Aorta (tissue), 5 donors: ENCODE results near the gene MN1. TPM values are rescaled to one million over a fixed set of nuclear protein-coding genes. Genes with fewer than 3 reads are reported as not detected.

Source experiments
- ATAC-seq: fragments of 200-7000 bp; cut with Tn5 transposase; one replicate; pipeline ENCODE4 v1.9.1; 2022; ENCODE audit warnings: moderate library complexity; ENCODE audit not compliant: low FRiP score
- DNase-seq, 2 donors: peaks; one replicate each; pipeline ENCODE4 v3.0.0-alpha.2; 2020
- H3K27ac ChIP-seq, 2 donors: one replicate each; pipeline ENCODE4 v1.5.1; 2013; ENCODE audit warnings: low read length in 2 of 2, mild to moderate bottlenecking in 2 of 2, moderate library complexity in 2 of 2, control low read depth in 1 of 2, inconsistent platforms in 1 of 2, low read depth in 1 of 2
- H3K27me3 ChIP-seq, 2 donors: one replicate each; pipeline ENCODE4 v1.6.1; 2013; ENCODE audit warnings: control low read depth in 1 of 2, low read length in 1 of 2, mild to moderate bottlenecking in 1 of 2, moderate library complexity in 1 of 2; ENCODE audit not compliant: insufficient read depth in 2 of 2, control insufficient read depth in 1 of 2
- H3K36me3 ChIP-seq, 2 donors: one replicate each; pipeline ENCODE4 v1.6.1; 2013; ENCODE audit warnings: control low read depth in 1 of 2, low read length in 1 of 2, mild to moderate bottlenecking in 1 of 2; ENCODE audit not compliant: insufficient read depth in 2 of 2, control insufficient read depth in 1 of 2
- H3K4me1 ChIP-seq, 2 donors: one replicate each; pipeline ENCODE4 v1.6.1; 2013; ENCODE audit warnings: low read length in 2 of 2, control low read depth in 1 of 2, mild to moderate bottlenecking in 1 of 2, moderate library complexity in 1 of 2; ENCODE audit not compliant: insufficient read depth in 2 of 2, control insufficient read depth in 1 of 2
- H3K4me3 ChIP-seq, 2 donors: one replicate each; pipeline ENCODE4 v1.5.1; 2013; ENCODE audit warnings: low read length in 2 of 2, control low read depth in 1 of 2, mild to moderate bottlenecking in 1 of 2
- H3K9me3 ChIP-seq: one replicate; pipeline ENCODE4 v1.6.1; 2013; ENCODE audit warnings: mild to moderate bottlenecking, low read length; ENCODE audit not compliant: control insufficient read depth
- WGBS, 2 donors: extraction: QIAGEN DNeasy Blood & Tissue Kit; methylation state at CpG; one replicate each; pipeline ENCODE4 v1.1.7; 2013; 5-methylcytosine and 5-hydroxymethylcytosine counted together
- intact Hi-C, 2 donors: fragments of 100-400 bp; cut with DNase I; formaldehyde crosslinking; loops; one replicate each; pipeline versions ENCODE4 v1.14.2 to v1.15.0; 2022
- polyA plus RNA-seq, 2 donors: library from polyadenylated mRNA; stranded (reverse); fragments of 200-250 nt; gene quantifications; one replicate each; pipeline ENCODE4 v1.2.3, GENCODE V29; 2013
- total RNA-seq, 2 donors: library from RNA; stranded (reverse); fragmentation: NEBNext Ultra II Directional; extraction: Animal tissue kit (Norgen Biotek cat#: 25700); gene quantifications; one replicate each; pipeline ENCODE4 v1.2.1, GENCODE V29; 2021
- donor health status: healthy with polysubstance abuse.
- donor health status: Bipolar disorder and iron deficiency.
- donor health status: DM: no; HTN: no; CAD: no.
- donor health status: DM: no; HTN: no; CAD: no.
- donor health status: DM: yes; HTN: yes; CAD: no.

Gene MN1
- total and polyA plus RNA-seq, 4 donors, result 2.1 to 37.7 (median 13.3) TPM

DNA sequence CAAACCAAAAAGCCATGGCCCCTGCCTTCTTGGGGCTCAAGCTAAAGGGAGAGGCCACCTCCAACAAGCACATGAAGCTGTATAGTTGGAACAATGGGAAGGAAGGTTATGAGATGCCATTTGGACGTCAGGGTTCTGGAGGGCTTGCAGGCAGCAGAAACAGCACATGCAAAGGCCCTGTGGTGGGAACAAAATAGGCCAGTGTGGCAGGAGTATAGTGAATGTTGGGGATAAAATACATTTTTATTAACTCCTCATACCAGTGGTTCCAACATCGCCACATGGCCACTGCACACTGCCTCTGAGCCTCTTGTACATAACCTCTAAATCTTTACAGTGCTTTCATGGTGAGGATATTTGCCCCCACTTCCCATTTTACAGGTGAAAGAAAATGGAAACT lies 32.2 kb upstream of the MN1 start:
- ATAC-seq, result no peak
- Histone ChIP-seq H3K4me3 (no peak overlapping the region), H3K27me3 (no peaks in the 10 kb centered on the region), H3K9me3 (no peaks in the 10 kb centered on the region), H3K4me1 (no peaks in the 10 kb centered on the region), H3K36me3 (no peaks in the 10 kb centered on the region), H3K27ac (no peak overlapping the region)
- DNase-seq, result peak in 1 of 2 donors; percentile 20
- 94 to 97% methylated on average over 2 of the region's 2 CpGs for WGBS, 2 donors
- intact Hi-C loops, result no loop called here

DNA sequence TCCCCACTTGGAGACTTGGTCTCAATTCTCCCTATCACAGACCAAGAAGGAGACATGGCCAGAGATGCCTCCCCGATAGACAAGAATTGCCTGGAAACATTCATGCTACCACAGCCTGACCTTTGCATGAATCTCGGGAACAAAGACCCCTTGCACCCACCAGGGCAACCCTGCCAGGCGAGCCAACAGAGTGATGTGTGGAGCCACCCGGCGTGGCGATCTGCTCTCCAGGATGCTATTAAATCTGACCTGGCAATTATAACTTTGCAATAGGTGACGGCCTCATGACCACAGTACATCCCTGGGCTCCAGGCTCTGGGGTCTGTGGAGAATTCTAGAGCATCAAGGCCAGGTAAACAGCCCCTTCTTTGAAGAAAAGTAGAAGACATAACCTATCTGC lies 31.1 kb upstream of the MN1 start:
- Histone ChIP-seq H3K27ac (no peak overlapping the region), H3K4me3 (no peak overlapping the region), H3K4me1 (peaks cover 0 to 4% of the 10 kb centered on the region in 2 donors), H3K9me3 (no peaks in the 10 kb centered on the region), H3K36me3 (no peaks in the 10 kb centered on the region), H3K27me3 (no peaks in the 10 kb centered on the region)
- no peak for ATAC-seq
- 93 to 95% methylated on average over 7 of the region's 7 CpGs for WGBS, 2 donors
- intact Hi-C loops, result no loop called here
- peak in 1 of 2 donors; percentile 57 for DNase-seq

- intact Hi-C loops, result no loop called here
- WGBS, 2 donors, result 90 to 91% methylated on average over 3 of the region's 3 CpGs
- Histone ChIP-seq H3K36me3 (no peaks in the 10 kb centered on the region), H3K27ac (no peak overlapping the region), H3K4me3 (no peak overlapping the region), H3K4me1 (peaks cover 0 to 4% of the 10 kb centered on the region in 2 donors), H3K9me3 (no peaks in the 10 kb centered on the region), H3K27me3 (no peaks in the 10 kb centered on the region)
- ATAC-seq, result no peak
- peak in 1 of 2 donors; percentile 14 for DNase-seq
Measured at GRCh38 chr22:27829620-27830019, 28.1 kb upstream of the MN1 start.

- DNase-seq, result peak in 1 of 2 donors; percentile 61
- Histone ChIP-seq H3K27me3 (no peaks in the 10 kb centered on the region), H3K4me1 (peaks cover 0 to 4% of the 10 kb centered on the region in 2 donors), H3K36me3 (no peaks in the 10 kb centered on the region), H3K9me3 (no peaks in the 10 kb centered on the region), H3K4me3 (no peak overlapping the region), H3K27ac (peak overlapping the region; percentile 80 to 96)
- peak; percentile 73 for ATAC-seq
- WGBS, 2 donors, result 11 to 13% methylated on average over 23 of the region's 23 CpGs
- intact Hi-C loops, result no loop called here
Measured at GRCh38 chr22:27827604-27828587, 26.3 kb upstream of the MN1 start.

DNA sequence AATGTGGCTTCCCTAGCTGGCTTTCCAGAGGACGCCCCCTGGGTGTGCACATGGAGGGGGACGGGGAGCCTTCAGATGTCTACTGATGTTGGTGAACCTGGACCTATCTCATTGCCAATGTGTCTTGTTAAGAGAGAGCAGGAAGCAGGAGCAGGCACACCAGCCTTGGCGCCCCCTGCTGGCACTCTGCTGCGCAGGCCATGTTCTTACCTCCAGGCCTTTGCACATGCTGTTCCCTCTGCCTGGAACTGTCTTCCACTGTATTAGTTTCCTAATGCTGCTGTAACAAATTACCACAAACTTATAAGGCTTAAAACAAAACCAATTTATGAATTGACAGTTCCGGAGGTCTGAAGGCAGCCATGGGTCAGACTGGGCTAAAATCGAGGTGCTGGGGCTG lies 23.6 kb upstream of the MN1 start:
- no peak for DNase-seq
- Histone ChIP-seq H3K27me3 (no peaks in the 10 kb centered on the region), H3K9me3 (no peaks in the 10 kb centered on the region), H3K27ac (no peak overlapping the region), H3K4me3 (no peak overlapping the region), H3K36me3 (no peaks in the 10 kb centered on the region), H3K4me1 (peaks cover 0 to 4% of the 10 kb centered on the region in 2 donors)
- 94% methylated on average over 6 of the region's 6 CpGs for WGBS, 2 donors
- no peak for ATAC-seq
- intact Hi-C loops, result no loop called here

DNA sequence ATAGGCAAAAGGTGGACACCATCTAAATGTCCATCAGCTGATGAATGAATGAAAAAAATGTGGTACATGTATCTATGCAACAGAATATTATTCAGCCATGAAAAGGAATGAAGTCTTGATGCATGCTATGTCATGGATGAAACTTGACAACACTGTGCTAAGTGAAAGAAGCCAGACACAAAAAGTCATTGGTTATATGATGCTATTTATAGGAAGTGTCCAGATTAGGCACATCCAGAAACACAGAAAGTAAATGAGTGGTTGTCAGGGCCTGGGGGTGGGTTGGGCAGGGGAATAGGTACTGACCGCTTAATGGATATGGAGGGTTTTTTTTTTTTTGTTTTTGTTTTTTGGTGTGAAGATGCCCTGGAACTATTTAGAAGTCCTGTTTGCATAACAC lies 21.7 kb upstream of the MN1 start:
- Histone ChIP-seq H3K9me3 (no peaks in the 10 kb centered on the region), H3K4me3 (no peak overlapping the region), H3K27me3 (no peaks in the 10 kb centered on the region), H3K36me3 (no peaks in the 10 kb centered on the region), H3K27ac (no peak overlapping the region), H3K4me1 (no peaks in the 10 kb centered on the region)
- DNase-seq (no peak), ATAC-seq (no peak)
- WGBS, 2 donors, result 89 to 97% methylated on average over 1 of the region's 1 CpG
- intact Hi-C loops, result no loop called here

DNA sequence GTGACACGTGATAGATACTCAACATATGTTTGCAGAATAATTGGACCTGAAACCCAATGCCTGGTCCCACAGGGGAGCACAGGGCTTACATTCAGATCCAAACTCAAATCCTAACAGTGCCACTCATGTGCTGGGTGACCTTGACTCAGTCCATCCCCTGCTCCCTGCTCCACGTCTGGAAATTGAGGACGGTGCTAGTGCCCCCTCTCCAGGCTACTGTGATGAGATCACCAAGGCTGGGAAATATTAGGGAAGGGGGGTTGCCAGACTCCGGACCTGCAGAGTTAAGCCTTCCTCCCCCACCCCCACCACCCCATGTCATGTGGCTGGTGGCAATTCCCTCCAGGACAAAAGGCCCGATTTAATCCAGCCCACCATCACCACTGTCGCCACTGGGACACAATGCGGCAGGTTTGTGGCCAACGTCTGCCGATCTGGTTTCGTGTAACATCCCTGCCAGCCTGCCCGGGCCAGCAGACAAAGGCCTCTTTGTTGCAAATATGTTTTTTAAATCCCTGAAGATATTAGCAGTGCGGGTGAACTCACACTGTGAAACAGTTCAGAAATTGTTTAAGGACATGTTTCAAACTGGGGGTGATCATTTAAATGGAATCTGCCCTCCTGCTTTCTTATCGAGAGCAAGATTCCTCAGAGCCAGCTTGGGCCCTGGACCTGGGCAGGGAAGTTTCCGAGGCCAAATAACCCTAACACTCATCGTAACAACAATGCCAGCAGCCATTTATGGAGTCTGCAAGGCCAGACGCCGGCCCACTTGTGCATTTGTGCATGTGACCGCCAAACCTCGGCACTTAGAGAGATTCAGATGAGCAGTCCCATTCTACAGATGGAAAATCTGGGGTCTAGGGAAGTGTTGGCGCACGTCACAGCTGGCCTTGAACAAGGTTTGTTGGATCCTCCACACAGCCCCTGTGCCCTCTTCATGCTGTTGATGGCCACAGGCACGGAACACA lies 19.6 kb upstream of the MN1 start:
- WGBS, 2 donors, result 45 to 53% methylated on average over 22 of the region's 22 CpGs
- DNase-seq, result peak in 1 of 2 donors; percentile 30
- no peaks in the 10 kb centered on the region for H3K4me1 ChIP-seq
- no peaks in the 10 kb centered on the region for H3K9me3 ChIP-seq
- H3K36me3 ChIP-seq, result no peaks in the 10 kb centered on the region
- no peak for ATAC-seq
- H3K4me3 ChIP-seq, result no peak overlapping the region
- no peak overlapping the region for H3K27ac ChIP-seq
- intact Hi-C loops, result no loop called here
- H3K27me3 ChIP-seq, result no peaks in the 10 kb centered on the region

DNA sequence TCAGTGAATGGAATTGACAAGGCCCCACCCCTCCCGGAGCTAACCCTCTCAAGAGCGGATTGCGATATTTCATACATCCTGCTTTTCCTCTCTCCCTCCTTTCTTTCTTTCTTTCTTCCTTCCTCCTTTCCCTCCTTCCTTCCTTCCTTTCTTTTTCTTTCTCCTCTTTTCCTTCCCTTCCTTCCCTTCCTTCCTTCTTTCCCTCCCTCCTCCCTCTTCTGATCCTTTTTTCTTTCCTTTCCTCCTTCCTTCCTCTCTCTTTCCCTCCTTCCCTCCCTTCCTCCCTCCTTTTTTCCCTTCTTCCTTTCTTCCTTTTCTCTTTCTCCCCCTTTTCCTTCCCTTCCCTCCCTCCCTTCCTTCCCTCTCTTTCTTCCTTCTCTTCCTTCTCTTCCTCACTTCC lies 15.0 kb upstream of the MN1 start:
- ATAC-seq (no peak), DNase-seq (no peak)
- H3K36me3 ChIP-seq, result no peaks in the 10 kb centered on the region
- H3K9me3 ChIP-seq, result no peaks in the 10 kb centered on the region
- 92 to 97% methylated on average over 3 of the region's 3 CpGs for WGBS, 2 donors
- no peaks in the 10 kb centered on the region for H3K4me1 ChIP-seq
- H3K27me3 ChIP-seq, result no peaks in the 10 kb centered on the region
- no peak overlapping the region for H3K4me3 ChIP-seq
- intact Hi-C loops, result no loop called here
- H3K27ac ChIP-seq, result no peak overlapping the region
